ENCODE results near the gene PRUNE2.

The PRUNE2 gene

GRCh38 chr9:76600007-76600615, 305.8 kb downstream of the PRUNE2 start:
- no peak overlapping the region for H3K4me3 ChIP-seq (ENCODE audit: low read length)
- H3K36me3 ChIP-seq (ENCODE audit: control insufficient read depth, low read length) = no peaks in the 10 kb centered on the region
- no peaks in the 10 kb centered on the region for H3K79me2 ChIP-seq (ENCODE audit: control insufficient read depth, low read length)
- H3K4me2 ChIP-seq (ENCODE audit: low read length) = no peak overlapping the region
- H3K9me3 ChIP-seq (ENCODE audit: control insufficient read depth, insufficient read depth, low read length) = no peaks in the 10 kb centered on the region
- H3K9me2 ChIP-seq (replicated peaks; ENCODE audit: control insufficient read depth, low read length) = no peaks in the 10 kb centered on the region
- TF ChIP-seq EZH2phosphoT487 (IDR thresholded peaks at IDR 0.05; ENCODE audit: borderline replicate concordance, low read length) = no peak
- TF ChIP-seq CTCF (IDR thresholded peaks at IDR 0.05; ENCODE audit: low read depth, low read length, poor library complexity, severe bottlenecking) = no peak
- H4K20me1 ChIP-seq (ENCODE audit: control insufficient read depth, insufficient read depth, low read depth, low read length) = no peaks in the 10 kb centered on the region
- no peaks in the 10 kb centered on the region for H3F3A ChIP-seq (ENCODE audit: control insufficient read depth, insufficient read depth)
- peaks cover 30% of the 10 kb centered on the region for H3K4me1 ChIP-seq (ENCODE audit: control insufficient read depth, low read length)
- no peak overlapping the region for H3K27ac ChIP-seq (ENCODE audit: low read depth, low read length)
- no peaks in the 10 kb centered on the region for H3K27me3 ChIP-seq (ENCODE audit: control insufficient read depth, low read length)

GRCh38 chr9:76598981-76599380, 306.9 kb downstream of the PRUNE2 start:
- H4K20me1 ChIP-seq (ENCODE audit: control insufficient read depth, insufficient read depth, low read depth, low read length) = no peaks in the 10 kb centered on the region
- H3K27me3 ChIP-seq (ENCODE audit: control insufficient read depth, low read length) = no peaks in the 10 kb centered on the region
- H3K9me2 ChIP-seq (replicated peaks; ENCODE audit: control insufficient read depth, low read length) = no peaks in the 10 kb centered on the region
- no peaks in the 10 kb centered on the region for H3F3A ChIP-seq (ENCODE audit: control insufficient read depth, insufficient read depth)
- no peaks in the 10 kb centered on the region for H3K36me3 ChIP-seq (ENCODE audit: control insufficient read depth, low read length)
- no peaks in the 10 kb centered on the region for H3K9me3 ChIP-seq (ENCODE audit: control insufficient read depth, insufficient read depth, low read length)
- peaks cover 24% of the 10 kb centered on the region for H3K4me1 ChIP-seq (ENCODE audit: control insufficient read depth, low read length)
- TF ChIP-seq EZH2phosphoT487 (IDR thresholded peaks at IDR 0.05; ENCODE audit: borderline replicate concordance, low read length) (no peak), CTCF (IDR thresholded peaks at IDR 0.05; ENCODE audit: low read depth, low read length, poor library complexity, severe bottlenecking) (no peak)
- no peak overlapping the region for H3K4me2 ChIP-seq (ENCODE audit: low read length)
- no peaks in the 10 kb centered on the region for H3K79me2 ChIP-seq (ENCODE audit: control insufficient read depth, low read length)
- H3K4me3 ChIP-seq (ENCODE audit: low read length) = no peak overlapping the region
- no peak overlapping the region for H3K27ac ChIP-seq (ENCODE audit: low read depth, low read length)

DNA sequence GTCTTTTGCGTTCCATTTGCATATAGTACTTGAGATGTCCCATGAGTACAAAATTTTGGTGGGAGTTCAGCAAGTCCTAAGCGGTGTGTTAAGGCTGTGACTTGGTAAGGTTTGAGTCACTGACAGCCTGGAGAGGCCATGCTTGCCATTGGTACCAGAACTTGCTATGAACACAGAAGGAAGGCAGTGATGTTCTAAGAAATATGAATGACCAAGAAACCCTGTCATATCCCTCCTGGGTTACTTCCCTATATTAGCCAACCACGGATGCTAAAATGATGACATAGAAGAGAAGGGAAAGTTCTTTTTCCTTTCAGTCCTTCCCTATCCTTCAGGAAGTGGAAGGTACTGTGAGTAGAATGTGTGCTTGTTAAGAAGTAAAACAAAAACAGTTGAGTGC, 310.3 kb downstream of the PRUNE2 start:
- Histone ChIP-seq H3K36me3 (ENCODE audit: control insufficient read depth, low read length) (no peaks in the 10 kb centered on the region), H3K4me1 (ENCODE audit: control insufficient read depth, low read length) (peaks cover 30% of the 10 kb centered on the region), H3K27me3 (ENCODE audit: control insufficient read depth, low read length) (no peaks in the 10 kb centered on the region), H3K4me3 (ENCODE audit: low read length) (no peak overlapping the region), H3K79me2 (ENCODE audit: control insufficient read depth, low read length) (no peaks in the 10 kb centered on the region), H3F3A (ENCODE audit: control insufficient read depth, insufficient read depth) (no peaks in the 10 kb centered on the region), H3K9me3 (ENCODE audit: control insufficient read depth, insufficient read depth, low read length) (no peaks in the 10 kb centered on the region), H3K9me2 (replicated peaks; ENCODE audit: control insufficient read depth, low read length) (no peaks in the 10 kb centered on the region), H3K27ac (ENCODE audit: low read depth, low read length) (no peak overlapping the region), H3K4me2 (ENCODE audit: low read length) (no peak overlapping the region), H4K20me1 (ENCODE audit: control insufficient read depth, insufficient read depth, low read depth, low read length) (no peaks in the 10 kb centered on the region)
- no peak for TF ChIP-seq EZH2phosphoT487 (IDR thresholded peaks at IDR 0.05; ENCODE audit: borderline replicate concordance, low read length)

DNA sequence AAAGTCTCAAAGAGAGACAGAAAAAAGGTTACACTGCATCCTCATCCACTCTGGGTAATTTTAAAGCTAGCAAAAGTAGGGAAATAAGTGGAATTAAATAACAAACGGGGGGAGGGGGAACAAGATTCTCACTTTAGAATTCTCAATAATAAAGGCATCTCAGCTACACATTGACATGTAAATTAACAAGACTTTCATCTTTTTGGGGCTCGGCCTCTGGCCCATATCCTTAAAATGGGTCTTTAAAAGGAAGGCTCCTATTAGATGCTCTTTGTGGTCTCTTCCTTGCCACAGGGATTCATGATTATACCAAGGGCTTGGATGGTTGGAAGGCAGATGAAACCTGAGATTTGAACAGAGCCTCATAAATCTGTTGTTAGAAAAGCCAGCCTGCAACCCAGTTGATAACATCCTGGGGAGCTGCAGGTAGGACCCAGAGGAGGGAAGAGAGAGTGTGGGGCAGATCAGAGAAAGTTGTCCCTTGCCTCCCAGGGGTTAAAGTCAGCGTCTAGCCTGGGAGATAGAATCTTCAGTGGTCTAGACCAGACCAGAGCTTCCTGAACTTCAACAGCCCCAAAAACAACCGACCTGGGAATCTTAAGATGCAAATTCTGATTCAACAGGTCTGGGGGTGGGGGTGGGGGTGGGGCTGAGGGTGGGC, 311.0 kb downstream of the PRUNE2 start:
- Histone ChIP-seq H3K79me2 (ENCODE audit: control insufficient read depth, low read length) (no peaks in the 10 kb centered on the region), H3K27ac (ENCODE audit: low read depth, low read length) (no peak overlapping the region)

More for the DNA sequence above, 311.0 kb downstream of the PRUNE2 start:
- H4K20me1 ChIP-seq (ENCODE audit: control insufficient read depth, insufficient read depth, low read depth, low read length) = no peaks in the 10 kb centered on the region
- H3K27me3 ChIP-seq (ENCODE audit: control insufficient read depth, low read length) = no peaks in the 10 kb centered on the region
- H3K4me1 ChIP-seq (ENCODE audit: control insufficient read depth, low read length) = peaks cover 30% of the 10 kb centered on the region
- no peak overlapping the region for H3K4me3 ChIP-seq (ENCODE audit: low read length)
- no peaks in the 10 kb centered on the region for H3F3A ChIP-seq (ENCODE audit: control insufficient read depth, insufficient read depth)
- H3K4me2 ChIP-seq (ENCODE audit: low read length) = no peak overlapping the region
- H3K9me3 ChIP-seq (ENCODE audit: control insufficient read depth, insufficient read depth, low read length) = no peaks in the 10 kb centered on the region
- TF ChIP-seq CTCF (IDR thresholded peaks at IDR 0.05; ENCODE audit: low read depth, low read length, poor library complexity, severe bottlenecking) = no peak
- TF ChIP-seq EZH2phosphoT487 (IDR thresholded peaks at IDR 0.05; ENCODE audit: borderline replicate concordance, low read length) = no peak
- no peaks in the 10 kb centered on the region for H3K9me2 ChIP-seq (replicated peaks; ENCODE audit: control insufficient read depth, low read length)
- no peaks in the 10 kb centered on the region for H3K36me3 ChIP-seq (ENCODE audit: control insufficient read depth, low read length)
